HL-60/S4 treated with phorbol 12-myristate 13-acetate at 8.2 ng/mL for 4 days and 3 days (cell line): ENCODE results near the gene CRY1.
"Not testable (repeated sequence)": the region's sequence is repeated elsewhere in the genome, so short reads cannot be mapped to it uniquely, and the experiment has no call there.

Source experiments
- in situ Hi-C: fragments of 300-500 bp; cut with MboI; formaldehyde crosslinking; loops from 2 replicates; pipeline ENCODE4 v1.15.0; 2022; ENCODE audit warnings: low sequenced_read_pairs

CRY1 gene

GRCh38 chr12:107017042-107017441 is 76.3 kb downstream of the CRY1 start:
- in situ Hi-C loops = no loop called here

GRCh38 chr12:107014055-107014454 is 79.3 kb downstream of the CRY1 start:
- in situ Hi-C loops = no loop called here

- in situ Hi-C loops = no loop called here
These were observed 80.5 kb downstream of the CRY1 start for GRCh38 chr12:107012736-107013425.

- in situ Hi-C loops = no loop called here
These were observed 81.8 kb downstream of the CRY1 start for GRCh38 chr12:107011519-107011918.

GRCh38 chr12:107007411-107007810 is 85.9 kb downstream of the CRY1 start:
- in situ Hi-C loops = no loop called here

- in situ Hi-C loops = not testable (repeated sequence)
These were observed 90.7 kb downstream of the CRY1 start for GRCh38 chr12:107002665-107003064.

- in situ Hi-C loops = no loop called here
These were observed 93.9 kb downstream of the CRY1 start for GRCh38 chr12:106999446-106999845.

- in situ Hi-C loops = no loop called here
These were observed 95.4 kb downstream of the CRY1 start for GRCh38 chr12:106997916-106998315.

GRCh38 chr12:106996102-106996501 is 97.2 kb downstream of the CRY1 start:
- in situ Hi-C loops = not testable (repeated sequence)

GRCh38 chr12:106994579-106995220 is 98.6 kb downstream of the CRY1 start:
- in situ Hi-C loops = no loop called here

GRCh38 chr12:106987846-106988245 is 105.5 kb downstream of the CRY1 start:
- in situ Hi-C loops = no loop called here

- in situ Hi-C loops = no loop called here
These were observed 106.5 kb downstream of the CRY1 start, which contains the start of gene MTERF2 for GRCh38 chr12:106986625-106987389. TSS of gene MTERF2 (minus strand) at chr12:106987146. CDS start at chr12:106978714, 8,432 bp downstream.

- in situ Hi-C loops = no loop called here
These were observed 107.2 kb downstream of the CRY1 start for GRCh38 chr12:106986135-106986534.

- in situ Hi-C loops = no loop called here
These were observed 107.9 kb downstream of the CRY1 start for GRCh38 chr12:106985479-106985878.

- in situ Hi-C loops = no loop called here
These were observed 108.7 kb downstream of the CRY1 start for GRCh38 chr12:106984588-106985137.

- in situ Hi-C loops = no loop called here
These were observed 111.1 kb downstream of the CRY1 start for GRCh38 chr12:106982229-106982628.

- in situ Hi-C loops = no loop called here
These were observed 111.6 kb downstream of the CRY1 start for GRCh38 chr12:106981788-106982187.

GRCh38 chr12:106980944-106981343 is 112.4 kb downstream of the CRY1 start:
- in situ Hi-C loops = no loop called here

- in situ Hi-C loops = no loop called here
These were observed 115.1 kb downstream of the CRY1 start for GRCh38 chr12:106978035-106978800.

GRCh38 chr12:106976668-106977067 is 116.7 kb downstream of the CRY1 start:
- in situ Hi-C loops = no loop called here
